HUES48 (cell line): Measurements from ENCODE around the gene PRTFDC1.

ENCODE experiments used
- H3K27ac ChIP-seq: one replicate; pipeline ENCODE4 v1.7.0; 2013; ENCODE audit warnings: low read depth, low read length, inconsistent platforms
- H3K27me3 ChIP-seq: 2 replicates; pipeline ENCODE4 v1.6.1; 2013; ENCODE audit warnings: mild to moderate bottlenecking, low read length; ENCODE audit not compliant: control insufficient read depth, insufficient read depth
- H3K36me3 ChIP-seq: 2 replicates; pipeline ENCODE4 v1.6.1; 2013; ENCODE audit warnings: low read length; ENCODE audit not compliant: control insufficient read depth, insufficient read depth
- H3K4me1 ChIP-seq: 2 replicates; pipeline ENCODE4 v1.6.1; 2013; ENCODE audit warnings: mild to moderate bottlenecking, low read length; ENCODE audit not compliant: control insufficient read depth, insufficient read depth
- H3K4me3 ChIP-seq: 2 replicates; pipeline ENCODE4 v1.5.1; 2013; ENCODE audit warnings: mild to moderate bottlenecking, low read depth, low read length
- H3K9ac ChIP-seq: 2 replicates; pipeline ENCODE4 v1.6.1; 2013; ENCODE audit warnings: mild to moderate bottlenecking, low read depth, low read length, moderate library complexity
- H3K9me3 ChIP-seq: 2 replicates; pipeline ENCODE4 v1.6.1; 2013; ENCODE audit warnings: low read length; ENCODE audit not compliant: control insufficient read depth, insufficient read depth

Gene PRTFDC1

DNA sequence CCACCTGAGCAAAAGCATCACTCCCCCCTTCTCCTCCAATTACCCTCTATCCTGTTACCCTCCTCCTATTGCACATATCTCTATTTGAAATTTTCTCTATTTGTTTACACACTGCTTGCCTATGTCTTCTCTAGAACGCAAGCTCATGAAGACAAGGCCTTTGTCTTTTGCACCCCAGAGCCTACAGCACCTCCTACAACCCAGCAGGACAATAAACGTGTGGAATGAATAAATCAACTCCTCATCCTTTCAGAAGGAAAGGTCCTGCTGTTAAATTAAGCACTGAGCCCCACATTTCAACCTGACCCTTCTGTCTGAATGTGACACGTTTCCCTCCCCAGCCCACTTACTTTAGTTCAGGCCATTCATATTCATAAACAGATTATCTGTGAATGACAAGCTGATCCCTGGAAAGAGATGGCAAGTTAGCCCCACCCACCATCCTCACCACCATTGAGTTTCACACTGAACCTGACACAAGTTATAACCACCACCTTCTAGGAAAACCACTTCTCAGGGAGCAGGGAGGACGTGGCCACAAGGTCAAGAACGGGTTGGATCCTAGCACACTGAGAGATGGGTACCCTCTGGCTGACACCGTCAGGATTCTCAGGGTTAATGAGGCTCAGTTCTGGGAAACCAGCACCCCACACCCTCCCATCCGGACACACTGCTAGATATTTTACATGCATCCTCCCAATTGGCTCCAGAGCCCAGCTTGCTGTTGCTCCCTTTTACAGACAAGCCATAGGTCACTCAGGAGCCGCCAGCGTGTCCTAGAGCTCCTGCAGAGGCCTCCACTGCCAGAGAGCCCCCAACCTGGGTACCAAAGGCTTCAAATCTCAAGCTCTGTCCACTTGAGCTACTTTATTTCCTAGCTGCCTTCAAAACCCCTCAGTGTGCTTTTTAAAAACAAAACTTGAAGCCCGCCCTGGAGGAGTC lies 934 bp downstream of the PRTFDC1 start:
- no peaks in the 10 kb centered on the region for H3K27me3 ChIP-seq
- peaks cover 26% of the 10 kb centered on the region for H3K4me1 ChIP-seq
- H3K36me3 ChIP-seq, result no peaks in the 10 kb centered on the region
- H3K27ac ChIP-seq, result peak overlapping the region; percentile 96
- peak overlapping the region; percentile 70 for H3K9ac ChIP-seq
- H3K4me3 ChIP-seq, result peak overlapping the region; percentile 60
- no peaks in the 10 kb centered on the region for H3K9me3 ChIP-seq

DNA sequence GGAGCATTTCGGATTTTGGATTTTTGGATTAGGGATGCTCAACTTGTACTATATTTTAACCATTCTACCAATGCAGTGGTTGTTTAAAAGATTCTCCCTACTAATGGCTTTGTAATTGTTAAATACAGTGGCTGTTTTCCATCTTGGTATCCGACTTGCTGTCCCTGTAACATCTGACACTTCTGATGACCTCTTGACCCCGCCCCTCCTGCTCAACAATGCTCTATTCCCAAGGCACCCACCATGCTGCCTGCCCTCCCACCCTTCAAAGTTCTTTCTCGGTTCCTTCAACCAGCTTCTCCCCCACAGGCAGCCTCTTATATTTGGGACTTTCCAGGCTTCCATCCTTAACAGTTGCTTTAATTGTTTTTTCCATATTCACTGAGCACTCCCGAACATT lies 2.0 kb downstream of the PRTFDC1 start:
- Histone ChIP-seq H3K27ac (peak overlapping the region; percentile 96), H3K9me3 (no peaks in the 10 kb centered on the region), H3K27me3 (no peaks in the 10 kb centered on the region), H3K4me3 (no peak overlapping the region), H3K9ac (no peak overlapping the region), H3K36me3 (no peaks in the 10 kb centered on the region), H3K4me1 (peaks cover 26% of the 10 kb centered on the region)

DNA sequence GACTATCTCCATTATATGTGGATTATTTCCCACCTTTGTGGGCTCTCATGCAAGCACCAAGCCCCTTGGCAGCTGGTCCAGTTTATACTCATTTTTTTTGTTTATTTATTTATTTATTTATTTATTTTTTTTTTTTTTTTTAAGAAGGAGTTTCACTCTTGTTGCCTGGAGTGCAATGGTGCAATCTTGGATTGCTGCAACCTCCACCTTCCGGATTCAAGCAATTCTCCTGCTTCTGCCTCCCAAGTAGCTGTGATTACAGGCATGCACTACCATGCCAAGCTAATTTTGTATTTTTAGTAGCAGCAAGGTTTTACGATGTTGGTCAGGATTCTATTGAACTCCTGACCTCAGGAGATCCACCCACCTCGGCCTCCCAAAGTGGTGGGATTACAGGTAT lies 2.8 kb downstream of the PRTFDC1 start:
- no peak overlapping the region for H3K9ac ChIP-seq

DNA sequence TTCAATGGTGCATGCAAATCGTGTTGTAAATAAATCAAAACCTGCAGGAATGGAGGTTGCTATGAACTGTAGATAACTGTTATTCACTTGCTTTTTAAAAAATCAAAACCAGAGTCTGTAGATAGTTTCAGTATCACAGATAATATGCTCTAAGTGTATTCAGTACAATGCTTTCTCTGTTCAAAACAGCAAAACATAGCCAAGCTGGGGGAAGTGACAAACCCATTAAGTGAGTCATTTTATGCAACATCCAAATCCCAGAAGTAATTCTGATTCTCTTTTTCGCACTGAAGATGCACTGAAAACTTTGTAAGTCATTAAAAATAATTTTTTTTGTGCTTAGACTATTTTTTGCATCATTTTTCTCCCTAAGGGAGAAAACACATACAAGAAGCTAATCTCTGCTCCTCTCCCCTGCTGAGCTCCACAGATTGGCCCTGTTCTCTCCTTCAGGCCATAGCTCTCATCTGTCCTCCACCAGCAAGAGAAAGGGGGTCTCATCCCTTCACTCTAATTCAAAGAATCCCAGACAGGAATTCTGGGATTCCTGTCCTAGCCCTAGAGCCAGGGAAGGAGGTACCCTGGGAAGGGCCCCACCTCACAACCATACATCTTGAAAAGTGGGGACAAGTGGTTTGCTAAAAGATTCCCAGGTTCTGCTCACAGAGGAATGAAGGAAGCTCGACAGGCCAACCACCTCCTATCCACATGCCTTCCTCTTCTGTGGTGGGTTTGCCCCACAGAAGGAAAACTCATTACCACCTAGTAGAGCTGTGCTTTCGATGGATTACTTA lies 4.9 kb downstream of the PRTFDC1 start:
- peaks cover 17% of the 10 kb centered on the region for H3K4me1 ChIP-seq
- no peak overlapping the region for H3K4me3 ChIP-seq
- no peaks in the 10 kb centered on the region for H3K36me3 ChIP-seq
- no peaks in the 10 kb centered on the region for H3K27me3 ChIP-seq
- H3K9ac ChIP-seq, result no peak overlapping the region
- no peak overlapping the region for H3K27ac ChIP-seq
- H3K9me3 ChIP-seq, result no peaks in the 10 kb centered on the region

More for the DNA sequence above, 2.8 kb downstream of the PRTFDC1 start:
- Histone ChIP-seq H3K4me3 (no peak overlapping the region), H3K27ac (no peak overlapping the region), H3K36me3 (no peaks in the 10 kb centered on the region), H3K9me3 (no peaks in the 10 kb centered on the region), H3K4me1 (peaks cover 26% of the 10 kb centered on the region), H3K27me3 (no peaks in the 10 kb centered on the region)

DNA sequence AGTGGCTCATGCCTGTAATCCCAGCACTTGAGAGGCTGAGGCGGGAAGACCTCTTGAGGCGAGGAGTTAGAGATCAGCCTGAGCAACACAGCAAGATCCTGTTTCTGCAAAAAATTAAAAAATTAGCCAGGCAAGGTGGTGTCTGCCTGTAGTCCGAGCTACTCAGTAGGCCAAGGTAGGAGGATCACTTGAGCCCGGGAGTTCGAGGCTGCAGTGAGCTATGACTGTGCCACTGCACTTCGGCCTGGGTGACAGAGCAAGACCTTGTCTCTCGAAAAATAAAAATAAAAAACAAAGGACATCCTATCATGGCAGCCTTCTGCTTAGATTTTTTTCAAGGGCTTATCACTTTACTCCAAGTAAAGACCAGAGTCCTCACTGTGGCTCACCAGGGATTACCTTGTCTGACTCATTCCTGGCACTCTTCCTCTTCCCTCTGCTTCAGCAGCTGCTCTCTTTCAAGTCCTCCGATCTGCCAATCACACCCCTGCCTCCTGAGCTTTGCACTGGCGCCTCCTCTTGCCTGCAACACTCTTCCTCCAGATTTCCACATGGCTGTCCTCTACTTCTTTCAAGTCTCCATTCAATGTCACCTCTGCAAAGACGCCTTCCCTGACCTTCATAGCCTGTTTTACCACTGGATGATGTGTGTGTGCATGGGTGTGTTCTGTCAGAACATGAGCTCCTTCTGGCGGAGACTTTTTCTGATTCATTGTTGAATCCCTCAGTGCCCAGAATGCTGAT lies 7.7 kb downstream of the PRTFDC1 start:
- Histone ChIP-seq H3K27ac (no peak overlapping the region), H3K4me3 (no peak overlapping the region), H3K36me3 (no peaks in the 10 kb centered on the region), H3K27me3 (no peaks in the 10 kb centered on the region), H3K4me1 (no peaks in the 10 kb centered on the region; the same call in 1 of the 2 replicates), H3K9me3 (no peaks in the 10 kb centered on the region), H3K9ac (no peak overlapping the region)

DNA sequence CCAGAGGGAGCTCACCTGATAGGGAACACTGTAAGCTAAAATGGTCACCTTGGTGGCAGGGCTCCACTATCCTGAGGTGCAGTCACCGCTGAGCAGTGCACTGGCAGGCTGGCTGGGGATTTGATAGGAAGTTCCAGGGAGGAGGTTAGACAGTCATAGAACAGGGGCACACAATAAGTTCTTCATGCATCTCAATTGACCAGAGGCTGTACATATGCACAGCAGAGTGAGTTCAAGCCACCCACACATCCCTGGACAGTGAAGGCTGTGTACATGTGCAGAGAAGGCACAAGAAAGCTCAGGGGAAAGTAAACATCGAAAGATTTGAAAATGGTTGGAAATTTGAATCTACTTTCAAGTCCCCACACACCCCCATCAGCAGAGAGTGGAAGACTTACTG lies 13.9 kb downstream of the PRTFDC1 start:
- Histone ChIP-seq H3K27me3 (no peaks in the 10 kb centered on the region), H3K4me3 (no peak overlapping the region), H3K27ac (no peak overlapping the region), H3K36me3 (no peaks in the 10 kb centered on the region), H3K9me3 (no peaks in the 10 kb centered on the region), H3K4me1 (no peaks in the 10 kb centered on the region), H3K9ac (no peak overlapping the region)

DNA sequence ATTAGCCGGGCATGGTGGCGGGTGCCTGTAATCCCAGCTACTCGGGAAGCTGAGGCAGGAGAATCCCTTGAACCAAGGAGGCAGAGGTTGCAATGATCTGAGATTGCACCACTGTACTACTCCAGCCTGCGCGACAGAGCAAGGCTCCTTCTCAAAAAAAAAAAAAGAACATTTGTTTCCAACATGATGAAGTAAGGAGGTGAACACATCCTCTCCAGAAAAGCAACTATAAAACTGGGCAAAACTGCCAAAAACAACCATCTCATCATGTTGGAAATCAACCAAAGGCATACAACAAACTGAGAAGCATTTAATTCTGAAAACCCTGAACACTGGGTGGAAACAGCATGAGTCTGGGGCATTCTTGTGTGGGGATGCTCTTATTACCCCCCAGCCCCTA lies 14.3 kb downstream of the PRTFDC1 start:
- Histone ChIP-seq H3K9me3 (no peaks in the 10 kb centered on the region), H3K4me3 (no peak overlapping the region), H3K27me3 (no peaks in the 10 kb centered on the region), H3K9ac (no peak overlapping the region), H3K4me1 (no peaks in the 10 kb centered on the region), H3K36me3 (no peaks in the 10 kb centered on the region), H3K27ac (no peak overlapping the region)

DNA sequence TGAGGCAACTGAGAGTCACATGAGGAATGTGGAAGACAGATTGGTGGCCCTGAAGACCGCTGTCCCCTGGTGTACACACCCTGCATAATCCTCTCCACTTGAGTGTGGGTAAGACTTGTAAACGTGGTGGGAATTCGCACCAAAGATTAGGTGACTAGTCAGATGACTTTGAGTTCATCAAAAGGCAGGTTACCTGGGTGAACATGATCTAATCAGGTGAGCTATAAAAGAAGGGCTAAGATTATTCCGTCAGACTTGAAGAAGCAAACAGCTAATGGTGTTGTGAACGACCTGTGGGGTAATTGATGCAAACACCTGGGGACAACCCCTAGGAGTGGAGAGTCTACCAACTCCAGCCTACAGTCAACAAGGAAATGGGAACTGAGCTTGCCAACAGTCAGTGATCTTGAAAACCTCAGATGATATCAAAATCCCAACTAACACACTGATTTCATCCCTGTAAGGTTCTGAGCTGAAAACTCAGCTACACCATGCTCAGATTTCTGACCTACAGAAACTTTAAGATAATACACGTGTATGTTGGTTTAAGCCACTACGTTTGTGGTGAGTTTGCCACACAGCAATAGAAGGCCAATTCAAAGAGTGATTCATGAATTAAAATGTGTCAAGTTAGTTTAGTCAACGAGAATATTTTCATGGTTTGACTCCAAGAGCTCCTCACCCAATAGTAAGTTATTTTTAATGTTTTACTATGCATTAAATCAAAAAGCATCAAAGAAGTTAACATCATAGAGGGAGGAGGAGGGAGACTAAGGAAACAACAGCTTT lies 16.7 kb downstream of the PRTFDC1 start:
- H3K27ac ChIP-seq, result no peak overlapping the region
- H3K36me3 ChIP-seq, result no peaks in the 10 kb centered on the region
- no peaks in the 10 kb centered on the region for H3K4me1 ChIP-seq
- no peaks in the 10 kb centered on the region for H3K27me3 ChIP-seq
- no peak overlapping the region for H3K9ac ChIP-seq
- H3K9me3 ChIP-seq, result no peaks in the 10 kb centered on the region
- no peak overlapping the region for H3K4me3 ChIP-seq

DNA sequence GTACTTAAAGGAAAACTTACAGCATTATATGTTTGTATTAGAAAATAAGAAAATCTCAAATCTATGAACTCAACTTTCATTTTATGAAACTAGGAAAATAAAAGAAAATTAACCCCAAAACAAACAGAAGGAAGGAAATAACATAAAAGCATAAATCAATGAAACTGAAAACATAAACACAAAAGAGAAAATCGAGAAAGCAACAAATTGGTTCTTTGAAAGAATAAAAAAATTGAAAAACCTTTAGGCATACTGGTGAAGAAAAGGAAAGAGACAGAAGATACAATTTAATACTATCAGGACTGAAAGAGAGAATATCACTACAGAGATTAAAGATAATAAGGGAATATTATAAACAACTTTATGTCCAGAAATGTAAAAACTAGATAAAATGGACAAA lies 21.2 kb downstream of the PRTFDC1 start:
- Histone ChIP-seq H3K9me3 (no peaks in the 10 kb centered on the region), H3K4me3 (no peak overlapping the region), H3K27ac (no peak overlapping the region), H3K36me3 (no peaks in the 10 kb centered on the region), H3K27me3 (no peaks in the 10 kb centered on the region), H3K4me1 (no peaks in the 10 kb centered on the region), H3K9ac (no peak overlapping the region)

DNA sequence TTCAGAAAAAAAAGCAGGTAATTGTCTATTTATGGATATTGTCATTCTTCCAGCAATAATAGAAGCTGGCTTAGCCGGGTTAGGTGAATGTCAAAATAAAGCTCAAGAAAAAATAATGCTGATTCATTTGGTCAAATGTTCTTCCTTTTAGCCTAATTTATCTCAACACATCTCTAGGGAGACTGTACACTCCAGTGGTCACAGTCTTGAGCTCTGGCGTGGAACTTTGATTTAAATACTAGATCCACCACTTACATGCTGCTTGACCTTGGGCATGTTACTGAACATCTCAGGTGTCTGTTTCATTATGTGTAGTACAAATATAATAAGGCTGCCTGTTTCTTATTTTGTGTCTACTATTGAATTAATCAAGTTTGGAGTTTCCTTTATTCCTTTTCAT lies 22.0 kb downstream of the PRTFDC1 start:
- Histone ChIP-seq H3K27me3 (no peaks in the 10 kb centered on the region), H3K9ac (no peak overlapping the region), H3K27ac (no peak overlapping the region), H3K4me3 (no peak overlapping the region), H3K4me1 (no peaks in the 10 kb centered on the region), H3K9me3 (no peaks in the 10 kb centered on the region), H3K36me3 (no peaks in the 10 kb centered on the region)
